Upper lobe of right lung (tissue), 1 donor: Measurements from ENCODE around the gene TMEM161A. TPM values are rescaled to one million over a fixed set of nuclear protein-coding genes. Genes with fewer than 3 reads are reported as not detected.

Source experiments
- ATAC-seq: fragments of 200-7000 bp; cut with Tn5 transposase; one replicate; pipeline ENCODE4 v1.9.1; 2020; ENCODE audit warnings: mild to moderate bottlenecking, moderate library complexity
- DNase-seq: peaks from one replicate; pipeline ENCODE4 v3.0.0-alpha.2; 2020
- H3K27ac ChIP-seq: fragments of 200-600 bp; one replicate; pipeline ENCODE4 v1.8.0; 2022
- H3K27me3 ChIP-seq: fragments of 200-600 bp; one replicate; pipeline ENCODE4 v1.8.0; 2022; ENCODE audit warnings: mild to moderate bottlenecking
- H3K36me3 ChIP-seq: fragments of 200-600 bp; one replicate; pipeline ENCODE4 v1.8.0; 2022
- H3K4me1 ChIP-seq: fragments of 200-600 bp; one replicate; pipeline ENCODE4 v1.8.0; 2022
- H3K4me3 ChIP-seq: fragments of 200-600 bp; one replicate; pipeline ENCODE4 v1.8.0; 2022; ENCODE audit warnings: mild to moderate bottlenecking
- H3K9me3 ChIP-seq: fragments of 200-600 bp; one replicate; pipeline ENCODE4 v1.8.0; 2022
- intact Hi-C: fragments of 100-400 bp; cut with DNase I; formaldehyde crosslinking; loops from one replicate; pipeline ENCODE4 v1.11.0; 2022
- total RNA-seq: library from RNA; stranded (reverse); fragmentation: NEBNext Ultra II Directional; extraction: Animal tissue kit (Norgen Biotek cat#: 25700); gene quantifications from one replicate; pipeline ENCODE4 v1.2.1, GENCODE V29; 2021
- TF ChIP-seq, protein P1 (sequence below): fragments of 200-600 bp; IDR thresholded peaks from one replicate; pipeline ENCODE4 v1.8.0; 2022; ENCODE audit warnings: antibody characterized with exemption
- donor health status: DM: no; HTN: yes; CAD: no; lungs with severe emphysema.

Gene TMEM161A
- total RNA-seq, 1 donor from 2014 or later, result 31.0 TPM

DNA sequence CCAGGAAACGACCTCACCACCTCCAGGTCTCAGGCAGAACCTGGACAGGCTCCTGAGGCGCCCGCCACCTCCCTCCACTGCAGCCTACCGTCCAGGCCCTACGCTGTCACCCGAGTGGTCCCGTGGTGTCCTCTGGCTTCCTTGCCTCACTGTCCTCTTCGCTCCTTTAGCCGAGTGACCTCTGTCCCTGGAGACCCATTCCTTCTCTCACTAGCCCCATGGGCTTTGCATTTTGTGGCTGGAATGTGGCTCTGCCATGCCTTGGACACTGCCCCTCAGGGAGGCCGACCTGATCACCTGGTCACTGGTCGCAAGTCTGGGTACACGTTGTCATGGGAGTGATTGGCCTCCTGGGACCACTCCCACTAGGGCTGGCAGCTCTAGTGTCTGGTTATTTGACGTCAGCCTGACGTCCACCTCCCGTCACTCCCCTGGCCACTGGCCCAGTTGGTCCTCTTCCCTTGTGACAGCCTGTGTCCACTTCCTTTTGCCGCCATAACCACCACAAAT lies 56.6 kb downstream of the TMEM161A start:
- no peaks in the 10 kb centered on the region for H3K36me3 ChIP-seq
- ATAC-seq, result no peak
- DNase-seq, result no peak
- TF ChIP-seq, protein P1, sequence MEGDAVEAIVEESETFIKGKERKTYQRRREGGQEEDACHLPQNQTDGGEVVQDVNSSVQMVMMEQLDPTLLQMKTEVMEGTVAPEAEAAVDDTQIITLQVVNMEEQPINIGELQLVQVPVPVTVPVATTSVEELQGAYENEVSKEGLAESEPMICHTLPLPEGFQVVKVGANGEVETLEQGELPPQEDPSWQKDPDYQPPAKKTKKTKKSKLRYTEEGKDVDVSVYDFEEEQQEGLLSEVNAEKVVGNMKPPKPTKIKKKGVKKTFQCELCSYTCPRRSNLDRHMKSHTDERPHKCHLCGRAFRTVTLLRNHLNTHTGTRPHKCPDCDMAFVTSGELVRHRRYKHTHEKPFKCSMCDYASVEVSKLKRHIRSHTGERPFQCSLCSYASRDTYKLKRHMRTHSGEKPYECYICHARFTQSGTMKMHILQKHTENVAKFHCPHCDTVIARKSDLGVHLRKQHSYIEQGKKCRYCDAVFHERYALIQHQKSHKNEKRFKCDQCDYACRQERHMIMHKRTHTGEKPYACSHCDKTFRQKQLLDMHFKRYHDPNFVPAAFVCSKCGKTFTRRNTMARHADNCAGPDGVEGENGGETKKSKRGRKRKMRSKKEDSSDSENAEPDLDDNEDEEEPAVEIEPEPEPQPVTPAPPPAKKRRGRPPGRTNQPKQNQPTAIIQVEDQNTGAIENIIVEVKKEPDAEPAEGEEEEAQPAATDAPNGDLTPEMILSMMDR, result no peak
- H3K27me3 ChIP-seq, result no peaks in the 10 kb centered on the region
- H3K4me1 ChIP-seq, result no peaks in the 10 kb centered on the region
- no peak overlapping the region for H3K4me3 ChIP-seq
- H3K27ac ChIP-seq, result no peak overlapping the region
- H3K9me3 ChIP-seq, result no peaks in the 10 kb centered on the region
- intact Hi-C loops, result no loop called here

DNA sequence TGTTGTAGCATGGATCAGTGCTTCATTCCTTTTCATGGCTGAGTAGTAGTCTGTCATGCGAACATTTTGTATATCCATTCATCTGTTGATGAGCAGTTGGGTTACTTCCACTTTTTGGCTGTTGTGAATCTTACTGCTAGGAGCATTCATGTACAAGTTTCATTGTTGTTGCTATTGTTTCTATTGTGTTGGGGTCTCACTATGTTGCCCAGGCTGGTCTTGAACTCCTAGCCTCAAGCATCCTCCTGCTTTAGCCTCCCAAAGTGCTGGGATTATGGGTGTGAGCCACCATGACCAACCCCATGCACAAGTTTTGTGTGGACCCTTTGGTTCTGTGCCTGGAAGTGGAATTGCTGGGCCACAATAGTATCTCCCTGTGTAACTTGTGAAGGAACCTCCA lies 58.7 kb downstream of the TMEM161A start:
- intact Hi-C loops, result no loop called here
- Histone ChIP-seq H3K27me3 (no peaks in the 10 kb centered on the region), H3K4me3 (no peak overlapping the region), H3K9me3 (no peaks in the 10 kb centered on the region), H3K36me3 (no peaks in the 10 kb centered on the region), H3K27ac (no peak overlapping the region), H3K4me1 (no peaks in the 10 kb centered on the region)
- no peak for DNase-seq
- TF ChIP-seq, protein P1, result no peak
- ATAC-seq, result no peak

DNA sequence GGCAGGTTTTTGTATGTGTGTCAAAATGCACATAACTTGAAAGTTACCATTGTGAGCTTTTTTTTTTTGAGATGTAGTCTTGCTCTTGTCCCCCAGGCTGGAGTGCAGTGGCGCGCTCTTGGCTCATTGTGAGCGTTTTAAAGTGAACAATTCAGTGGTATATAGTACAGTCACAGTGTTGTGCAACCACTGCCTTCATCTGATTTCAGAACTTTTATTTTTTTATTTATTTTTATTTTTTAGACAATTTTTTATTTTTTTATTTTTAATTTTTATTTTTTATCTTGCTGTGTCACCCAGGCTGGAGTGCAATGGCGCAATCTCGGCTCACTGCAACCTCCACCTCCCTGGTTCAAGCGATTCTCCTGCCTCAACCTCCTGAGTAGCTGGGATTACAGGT lies 59.5 kb downstream of the TMEM161A start:
- Histone ChIP-seq H3K4me3 (no peak overlapping the region), H3K27ac (no peak overlapping the region), H3K9me3 (no peaks in the 10 kb centered on the region), H3K36me3 (no peaks in the 10 kb centered on the region), H3K27me3 (no peaks in the 10 kb centered on the region), H3K4me1 (peaks cover 3% of the 10 kb centered on the region)
- TF ChIP-seq, protein P1, result no peak
- intact Hi-C loops, result no loop called here
- no peak for DNase-seq
- no peak for ATAC-seq

DNA sequence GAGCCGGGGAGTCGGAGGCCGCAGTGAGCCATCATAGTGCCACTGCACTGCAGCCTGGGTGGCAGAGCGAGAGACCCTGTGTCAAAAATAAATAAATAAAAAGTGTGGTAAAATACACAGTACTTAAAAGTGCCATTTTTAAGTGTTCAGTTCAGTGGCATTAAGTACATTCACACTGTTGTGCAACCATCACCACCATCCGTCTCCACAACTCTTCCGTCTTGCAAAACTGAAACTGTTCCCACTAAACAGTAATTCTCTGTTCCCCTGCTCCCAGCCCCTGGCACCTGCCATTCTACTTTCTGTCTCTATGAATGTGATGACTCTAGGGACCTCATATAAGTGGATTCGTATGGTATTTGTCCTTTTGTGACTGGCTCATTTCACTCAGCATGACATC lies 61.2 kb downstream of the TMEM161A start:
- intact Hi-C loops, result no loop called here
- no peaks in the 10 kb centered on the region for H3K9me3 ChIP-seq
- TF ChIP-seq, protein P1, result no peak
- H3K27ac ChIP-seq, result no peak overlapping the region
- ATAC-seq, result peak; percentile 54
- H3K27me3 ChIP-seq, result no peaks in the 10 kb centered on the region
- no peaks in the 10 kb centered on the region for H3K36me3 ChIP-seq
- H3K4me3 ChIP-seq, result no peak overlapping the region
- DNase-seq, result no peak
- peaks cover 3% of the 10 kb centered on the region for H3K4me1 ChIP-seq

DNA sequence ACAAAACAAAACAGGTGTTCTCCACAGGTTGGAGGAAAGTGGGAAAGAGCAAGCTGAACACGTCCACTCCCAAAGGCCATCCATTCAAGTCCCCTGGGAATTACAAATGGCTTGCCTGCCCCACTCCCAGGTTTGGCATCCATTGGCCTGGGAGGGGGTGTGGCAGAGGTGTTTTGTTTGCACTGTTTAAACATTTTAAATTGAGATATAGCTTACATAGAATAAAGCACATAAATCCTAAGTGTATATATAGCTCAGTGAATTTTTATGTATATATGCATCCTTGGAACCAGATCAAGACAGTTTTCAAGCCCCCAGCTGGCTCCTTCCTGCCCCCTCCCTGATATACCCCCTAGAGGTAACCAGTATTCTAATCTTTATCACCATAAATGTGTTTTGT lies 61.8 kb downstream of the TMEM161A start:
- H3K27ac ChIP-seq, result no peak overlapping the region
- peaks cover 3% of the 10 kb centered on the region for H3K4me1 ChIP-seq
- H3K36me3 ChIP-seq, result no peaks in the 10 kb centered on the region
- no peak for DNase-seq
- H3K4me3 ChIP-seq, result no peak overlapping the region
- H3K9me3 ChIP-seq, result no peaks in the 10 kb centered on the region
- H3K27me3 ChIP-seq, result no peaks in the 10 kb centered on the region
- ATAC-seq, result no peak
- intact Hi-C loops, result no loop called here
- TF ChIP-seq, protein P1, result no peak

DNA sequence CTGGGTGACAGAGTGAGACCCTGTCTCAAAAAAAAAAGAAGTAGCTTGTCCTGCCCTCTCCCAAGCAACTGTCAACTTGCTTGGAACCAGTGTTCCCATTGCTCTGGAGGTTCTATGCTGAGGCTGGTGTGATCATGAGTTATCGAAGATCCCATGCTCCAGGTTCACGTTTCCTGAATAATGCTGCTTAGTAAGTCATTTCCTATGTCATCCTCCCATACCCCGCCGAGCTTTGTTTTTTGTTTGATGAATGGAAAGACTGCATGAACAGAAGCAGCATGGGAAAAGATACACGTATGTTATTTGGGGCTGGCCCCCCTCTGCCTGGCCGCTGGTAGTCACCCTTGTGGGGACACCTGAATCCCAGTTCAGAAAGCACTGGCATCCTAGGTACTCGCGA lies 63.2 kb downstream of the TMEM161A start:
- Histone ChIP-seq H3K27me3 (no peaks in the 10 kb centered on the region), H3K9me3 (no peaks in the 10 kb centered on the region), H3K4me1 (peaks cover 3% of the 10 kb centered on the region), H3K4me3 (no peak overlapping the region), H3K36me3 (no peaks in the 10 kb centered on the region), H3K27ac (no peak overlapping the region)
- TF ChIP-seq, protein P1, result no peak
- ATAC-seq, result no peak
- intact Hi-C loops, result no loop called here
- no peak for DNase-seq
